GM12878 (cell line): ENCODE results near the gene CD14.

Experiments
- CTCF ChIP-seq, 3 experiments: IDR thresholded peaks in 2 of 3; conservative IDR thresholded peaks in 1 of 3; 2 replicates each; pipeline ENCODE4 v1.5.1; 2011; ENCODE audit warnings: low read depth in 3 of 3, low read length in 3 of 3, mild to moderate bottlenecking in 3 of 3, control low read depth in 2 of 3, moderate library complexity in 2 of 3, inconsistent platforms in 1 of 3, mixed read lengths in 1 of 3; ENCODE audit not compliant: control insufficient read depth in 2 of 3, insufficient read depth in 1 of 3; ENCODE audit errors: extremely low read depth in 1 of 3
- ETV6 ChIP-seq, 2 experiments: fragments of 450-650 bp in 1 of 2; IDR thresholded peaks in 1 of 2; conservative IDR thresholded peaks in 1 of 2; 2 replicates each; pipeline ENCODE4 v1.6.1; 2014; ENCODE audit warnings: antibody characterized with exemption in 1 of 2, borderline replicate concordance in 1 of 2, low read depth in 1 of 2, mild to moderate bottlenecking in 1 of 2, moderate library complexity in 1 of 2
- POLR2AphosphoS5 ChIP-seq: IDR thresholded peaks from 2 replicates; pipeline ENCODE4 v1.6.1; 2011; ENCODE audit warnings: mild to moderate bottlenecking, low read length, inconsistent platforms
- SIN3A ChIP-seq: IDR thresholded peaks from 2 replicates; pipeline ENCODE4 v1.6.1; 2012; ENCODE audit warnings: low read depth, low read length, improper control_type of control experiment
- SPI1 ChIP-seq: IDR thresholded peaks from 2 replicates; pipeline ENCODE4 v1.6.1; 2011; ENCODE audit warnings: low read depth, mild to moderate bottlenecking, low read length, moderate library complexity, borderline replicate concordance; ENCODE audit not compliant: insufficient read depth
- TCF7 ChIP-seq: IDR thresholded peaks from 2 replicates; pipeline ENCODE4 v1.6.1; 2014; ENCODE audit warnings: antibody characterized with exemption, borderline replicate concordance
- YY1 ChIP-seq: IDR thresholded peaks from 2 replicates; pipeline ENCODE4 v1.6.1; 2011; ENCODE audit warnings: low read depth, mild to moderate bottlenecking, low read length
- ZNF274 ChIP-seq: IDR thresholded peaks from one replicate; pipeline ENCODE4 v1.8.0; 2011; ENCODE audit not compliant: insufficient read length, insufficient read depth
- ZNF592 ChIP-seq: fragments of 450-650 bp; IDR thresholded peaks from 2 replicates; pipeline ENCODE4 v1.6.1; 2017; ENCODE audit warnings: mild to moderate bottlenecking, moderate library complexity
- ZSCAN29 ChIP-seq: fragments of 450-650 bp; IDR thresholded peaks from 2 replicates; pipeline ENCODE4 v1.6.1; 2017; ENCODE audit warnings: mild to moderate bottlenecking, moderate library complexity
- TF ChIP-seq, protein P1 (sequence below): fragments of 450-650 bp; IDR thresholded peaks from 2 replicates; pipeline ENCODE4 v1.6.1; 2016; ENCODE audit warnings: mild to moderate bottlenecking

DNA sequence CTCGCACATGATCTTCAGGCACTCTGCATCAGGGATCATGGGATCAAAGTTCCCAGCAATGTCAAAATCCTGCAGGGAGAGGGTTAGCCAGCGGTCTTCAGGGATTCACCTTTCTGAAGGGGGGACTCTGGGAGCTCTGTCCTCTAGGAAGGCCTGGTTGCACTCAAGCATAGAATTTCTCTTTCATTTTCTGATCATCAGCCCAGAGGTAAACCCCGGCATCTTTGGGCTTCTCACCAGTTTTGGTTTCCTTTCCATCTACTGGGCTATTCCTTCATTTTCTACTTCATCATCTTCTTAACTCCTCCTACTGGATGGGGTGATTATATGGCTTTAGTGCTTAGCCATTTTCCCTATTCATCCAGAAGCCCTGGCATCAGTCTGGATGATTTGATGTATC, 45.0 kb upstream of the CD14 start:
- no peak for TF ChIP-seq TCF7
- TF ChIP-seq SPI1 = no peak
- no peak for TF ChIP-seq ZNF274
- no peak for TF ChIP-seq ZNF592
- TF ChIP-seq CTCF (IDR thresholded peaks at IDR 0.05 in 2 of 3, conservative IDR thresholded peaks at IDR 0.05 in 1 of 3; ENCODE audit: control insufficient read depth in 2 of 3, extremely low read depth in 1 of 3, insufficient read depth in 1 of 3, low read depth in 3 of 3, low read length in 3 of 3) = no peak
- TF ChIP-seq SIN3A = no peak
- no peak for TF ChIP-seq ZSCAN29
- TF ChIP-seq POLR2AphosphoS5 = no peak
- TF ChIP-seq, protein P1, sequence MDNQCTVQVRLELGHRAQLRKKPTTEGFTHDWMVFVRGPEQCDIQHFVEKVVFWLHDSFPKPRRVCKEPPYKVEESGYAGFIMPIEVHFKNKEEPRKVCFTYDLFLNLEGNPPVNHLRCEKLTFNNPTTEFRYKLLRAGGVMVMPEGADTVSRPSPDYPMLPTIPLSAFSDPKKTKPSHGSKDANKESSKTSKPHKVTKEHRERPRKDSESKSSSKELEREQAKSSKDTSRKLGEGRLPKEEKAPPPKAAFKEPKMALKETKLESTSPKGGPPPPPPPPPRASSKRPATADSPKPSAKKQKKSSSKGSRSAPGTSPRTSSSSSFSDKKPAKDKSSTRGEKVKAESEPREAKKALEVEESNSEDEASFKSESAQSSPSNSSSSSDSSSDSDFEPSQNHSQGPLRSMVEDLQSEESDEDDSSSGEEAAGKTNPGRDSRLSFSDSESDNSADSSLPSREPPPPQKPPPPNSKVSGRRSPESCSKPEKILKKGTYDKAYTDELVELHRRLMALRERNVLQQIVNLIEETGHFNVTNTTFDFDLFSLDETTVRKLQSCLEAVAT = no peak
- TF ChIP-seq ETV6 (conservative IDR thresholded peaks at IDR 0.05 in 1 of 2, IDR thresholded peaks at IDR 0.05 in 1 of 2; ENCODE audit: borderline replicate concordance in 1 of 2, low read depth in 1 of 2) = no peak
- no peak for TF ChIP-seq YY1
